Tibial nerve (tissue), 4 donors: ENCODE measurements around the gene MRPS25. TPM values are rescaled to one million over a fixed set of nuclear protein-coding genes. Genes with fewer than 3 reads are reported as not detected.
"Not testable (repeated sequence)": the region's sequence is repeated elsewhere in the genome, so short reads cannot be mapped to it uniquely, and the experiment has no call there.

Experiments used
- DNase-seq, 2 donors: peaks; one replicate each; pipeline ENCODE4 v3.0.0-alpha.2; 2019; ENCODE audit warnings: low spot score in 2 of 2
- H3K27ac ChIP-seq, 4 donors: fragments of 200-600 bp; sonication (generic) in 3 of 4; one replicate each; pipeline ENCODE4 v1.5.1; 2017 to 2019; ENCODE audit warnings: mild to moderate bottlenecking in 1 of 4
- H3K27me3 ChIP-seq, 2 donors: fragments of 200-600 bp; sonication (generic) in 1 of 2; one replicate each; pipeline versions ENCODE4 v1.5.1 to v1.6.0; 2017 to 2019
- H3K36me3 ChIP-seq, 3 donors: fragments of 200-600 bp; sonication (generic); one replicate each; pipeline ENCODE4 v1.5.1; 2018 to 2019
- H3K4me1 ChIP-seq, 4 donors: fragments of 200-600 bp; sonication (generic) in 3 of 4; one replicate each; pipeline ENCODE4 v1.5.1; 2017 to 2019
- H3K4me3 ChIP-seq, 4 donors: fragments of 200-600 bp; sonication (generic) in 3 of 4; one replicate each; pipeline ENCODE4 v1.5.1; 2017 to 2019; ENCODE audit warnings: mild to moderate bottlenecking in 1 of 4, moderate library complexity in 1 of 4
- H3K9me3 ChIP-seq, 4 donors: fragments of 200-600 bp; sonication (generic) in 3 of 4; one replicate each; pipeline ENCODE4 v1.5.1; 2017 to 2019
- CTCF ChIP-seq, 5 experiments: fragments of 200-600 bp in 3 of 5; fragments of 450-650 bp in 2 of 5; sonication (generic) in 3 of 5; IDR thresholded peaks; one replicate each; pipeline ENCODE4 v1.5.1; 2016 to 2019; ENCODE audit warnings: antibody characterized with exemption in 5 of 5, mild to moderate bottlenecking in 3 of 5, moderate library complexity in 2 of 5
- EP300 ChIP-seq, 2 donors: sonication (generic); formaldehyde crosslinking; IDR thresholded peaks; one replicate each; pipeline ENCODE4 v1.6.1; 2017; ENCODE audit warnings: antibody characterized with exemption in 2 of 2, mild to moderate bottlenecking in 1 of 2
- POLR2A ChIP-seq, 2 donors: fragments of 450-650 bp; IDR thresholded peaks; one replicate each; pipeline ENCODE4 v1.6.1; 2017; ENCODE audit warnings: antibody characterized with exemption in 2 of 2, mild to moderate bottlenecking in 2 of 2, moderate library complexity in 2 of 2
- WGBS, 2 donors: methylation state at CpG; one replicate each; pipeline ENCODE4 v1.1.5; 2018; 5-methylcytosine and 5-hydroxymethylcytosine counted together
- total RNA-seq, 4 donors: library from RNA; depleted of rRNA; stranded (reverse); fragments of >200 nt; gene quantifications; one replicate each; pipeline ENCODE4 v1.1.0, GENCODE V29; 2016

Gene MRPS25
- total RNA-seq, 4 donors from 2014 or later: 22.7 to 45.6 (median 30.7) TPM

DNA sequence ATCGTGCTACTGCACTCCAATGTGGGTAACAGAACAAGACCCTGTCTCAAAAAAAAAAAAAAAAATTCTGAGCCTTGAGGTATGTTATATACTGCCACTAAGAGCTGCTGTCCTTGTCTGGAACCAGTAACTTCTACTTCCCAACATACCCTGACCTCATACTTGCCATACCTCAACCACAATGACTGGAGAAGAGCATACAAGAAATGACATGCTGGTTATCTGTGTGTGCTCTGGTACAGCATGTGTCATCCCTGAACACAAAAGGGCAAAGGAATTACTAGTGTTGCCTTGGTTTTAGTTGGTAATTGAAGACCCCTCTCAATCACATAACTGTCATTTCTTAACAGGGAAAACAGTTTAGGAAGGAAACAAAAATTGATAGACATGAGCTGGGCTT, 54.5 kb downstream of the MRPS25 start:
- Histone ChIP-seq H3K36me3 (peaks cover 0 to 62% (median 8%) of the 10 kb centered on the region in 3 donors), H3K9me3 (no peaks in the 10 kb centered on the region), H3K4me1 (no peaks in the 10 kb centered on the region), H3K27me3 (no peaks in the 10 kb centered on the region), H3K27ac (no peak overlapping the region), H3K4me3 (no peak overlapping the region)
- 90 to 100% methylated on average over 1 of the region's 1 CpG for WGBS, 2 donors
- TF ChIP-seq POLR2A (IDR thresholded peaks at IDR 0.05) (no peak), EP300 (IDR thresholded peaks at IDR 0.05) (no peak), CTCF (IDR thresholded peaks at IDR 0.05) (no peak)
- no peak for DNase-seq

DNA sequence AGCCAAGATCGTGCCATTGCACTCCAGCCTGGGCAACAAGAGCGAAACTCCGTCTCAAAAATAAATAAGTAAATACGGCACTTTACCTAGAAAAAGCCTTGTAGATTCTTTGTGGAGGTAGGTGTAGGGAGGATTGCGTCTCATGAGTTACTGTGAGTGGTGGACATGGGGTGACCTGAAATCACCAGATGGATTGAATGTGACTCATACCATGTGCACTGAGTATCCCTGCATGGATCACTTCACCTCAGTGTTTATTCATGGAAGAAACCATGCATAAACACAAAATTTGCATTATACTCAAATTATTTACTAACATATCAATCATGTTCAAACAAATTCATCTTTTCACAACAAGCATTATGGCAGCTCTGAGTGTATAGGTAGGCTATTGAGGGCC, 55.9 kb downstream of the MRPS25 start:
- DNase-seq: no peak
- peaks cover 0 to 5% (median 0%) of the 10 kb centered on the region in 4 donors for H3K9me3 ChIP-seq
- no peaks in the 10 kb centered on the region for H3K27me3 ChIP-seq
- no peaks in the 10 kb centered on the region for H3K4me1 ChIP-seq
- H3K36me3 ChIP-seq: peaks cover 0 to 62% (median 5%) of the 10 kb centered on the region in 3 donors
- no peak overlapping the region for H3K27ac ChIP-seq
- 91 to 97% methylated on average over 5 of the region's 5 CpGs for WGBS, 2 donors
- H3K4me3 ChIP-seq: no peak overlapping the region
- TF ChIP-seq EP300 (IDR thresholded peaks at IDR 0.05) (no peak), POLR2A (IDR thresholded peaks at IDR 0.05) (no peak), CTCF (IDR thresholded peaks at IDR 0.05) (no peak)

GRCh38 chr3:15007681-15008141, 57.4 kb downstream of the MRPS25 start:
- Histone ChIP-seq H3K9me3 (peaks cover 0 to 5% (median 0%) of the 10 kb centered on the region in 4 donors), H3K27me3 (no peaks in the 10 kb centered on the region), H3K4me1 (no peaks in the 10 kb centered on the region), H3K4me3 (no peak overlapping the region), H3K27ac (no peak overlapping the region), H3K36me3 (peaks cover 0 to 62% (median 0%) of the 10 kb centered on the region in 3 donors)
- WGBS, 2 donors: 66 to 72% methylated on average over 4 of the region's 4 CpGs
- no peak for DNase-seq
- TF ChIP-seq POLR2A (IDR thresholded peaks at IDR 0.05) (no peak), CTCF (IDR thresholded peaks at IDR 0.05) (no peak), EP300 (IDR thresholded peaks at IDR 0.05) (no peak)

GRCh38 chr3:14999182-14999581, 65.9 kb downstream of the MRPS25 start:
- DNase-seq, H3K27ac ChIP-seq, H3K4me1 ChIP-seq, H3K4me3 ChIP-seq, H3K27me3 ChIP-seq: not testable (repeated sequence)
- Histone ChIP-seq H3K9me3 (peaks cover 0 to 13% (median 0%) of the 10 kb centered on the region in 4 donors), H3K36me3 (peaks cover 0 to 24% (median 0%) of the 10 kb centered on the region in 3 donors)
- WGBS, 2 donors: 94% methylated on average over 6 of the region's 6 CpGs

Other genes with a start within 250 kb of the MRPS25 start
- 10 to 100 TPM; 33.3 to 41.8 (median 38.7) TPM for gene FGD5, start 246.4 kb downstream of the MRPS25 start, total RNA-seq
- 10 to 100 TPM; 34.5 to 54.3 (median 44.4) TPM for gene NR2C2, start 117.7 kb downstream of the MRPS25 start, total RNA-seq
- gene RBSN, start 33.8 kb upstream of the MRPS25 start, total RNA-seq: 10 to 100 TPM; 26.6 to 43.9 (median 34.5) TPM
- 10 to 100 TPM; 57.9 to 82.0 (median 74.2) TPM for gene CAPN7, start 140.9 kb upstream of the MRPS25 start, total RNA-seq